GM12875 (cell line): ENCODE results near the gene EYA2.
"Not testable (repeated sequence)": the region's sequence is repeated elsewhere in the genome, so short reads cannot be mapped to it uniquely, and the experiment has no call there.

Experiments
- H3K4me3 ChIP-seq: one replicate; pipeline ENCODE4 v1.5.1; 2011; ENCODE audit warnings: low read depth, low read length, control low read depth
- TF ChIP-seq, protein P1 (sequence below): IDR thresholded peaks from 2 replicates; pipeline ENCODE4 v1.5.1; 2011; ENCODE audit warnings: low read depth, mild to moderate bottlenecking, control low read depth, inconsistent platforms, low read length, moderate library complexity, borderline replicate concordance; ENCODE audit not compliant: insufficient read depth

The EYA2 gene

DNA sequence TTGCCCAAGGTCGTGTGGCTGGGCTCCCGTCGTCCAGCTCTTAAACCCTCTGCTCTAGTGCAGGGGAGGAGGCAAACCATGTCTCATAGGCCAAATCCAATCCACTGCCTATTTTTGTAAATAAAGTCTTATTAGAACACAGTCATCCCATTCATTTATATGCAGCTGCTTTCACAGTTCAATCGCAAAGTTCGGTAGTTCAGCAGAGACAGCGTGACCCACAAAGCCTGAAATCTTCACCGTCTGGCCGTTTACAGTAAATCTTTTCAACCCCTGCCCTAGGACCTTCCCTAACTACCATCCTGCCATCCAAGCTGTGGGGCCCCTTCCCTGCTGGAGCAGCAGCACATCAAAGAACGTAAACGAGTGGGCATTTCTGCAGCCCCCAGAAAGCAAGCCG is 65.9 kb downstream of the EYA2 start:
- TF ChIP-seq, protein P1, sequence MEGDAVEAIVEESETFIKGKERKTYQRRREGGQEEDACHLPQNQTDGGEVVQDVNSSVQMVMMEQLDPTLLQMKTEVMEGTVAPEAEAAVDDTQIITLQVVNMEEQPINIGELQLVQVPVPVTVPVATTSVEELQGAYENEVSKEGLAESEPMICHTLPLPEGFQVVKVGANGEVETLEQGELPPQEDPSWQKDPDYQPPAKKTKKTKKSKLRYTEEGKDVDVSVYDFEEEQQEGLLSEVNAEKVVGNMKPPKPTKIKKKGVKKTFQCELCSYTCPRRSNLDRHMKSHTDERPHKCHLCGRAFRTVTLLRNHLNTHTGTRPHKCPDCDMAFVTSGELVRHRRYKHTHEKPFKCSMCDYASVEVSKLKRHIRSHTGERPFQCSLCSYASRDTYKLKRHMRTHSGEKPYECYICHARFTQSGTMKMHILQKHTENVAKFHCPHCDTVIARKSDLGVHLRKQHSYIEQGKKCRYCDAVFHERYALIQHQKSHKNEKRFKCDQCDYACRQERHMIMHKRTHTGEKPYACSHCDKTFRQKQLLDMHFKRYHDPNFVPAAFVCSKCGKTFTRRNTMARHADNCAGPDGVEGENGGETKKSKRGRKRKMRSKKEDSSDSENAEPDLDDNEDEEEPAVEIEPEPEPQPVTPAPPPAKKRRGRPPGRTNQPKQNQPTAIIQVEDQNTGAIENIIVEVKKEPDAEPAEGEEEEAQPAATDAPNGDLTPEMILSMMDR: no peak

DNA sequence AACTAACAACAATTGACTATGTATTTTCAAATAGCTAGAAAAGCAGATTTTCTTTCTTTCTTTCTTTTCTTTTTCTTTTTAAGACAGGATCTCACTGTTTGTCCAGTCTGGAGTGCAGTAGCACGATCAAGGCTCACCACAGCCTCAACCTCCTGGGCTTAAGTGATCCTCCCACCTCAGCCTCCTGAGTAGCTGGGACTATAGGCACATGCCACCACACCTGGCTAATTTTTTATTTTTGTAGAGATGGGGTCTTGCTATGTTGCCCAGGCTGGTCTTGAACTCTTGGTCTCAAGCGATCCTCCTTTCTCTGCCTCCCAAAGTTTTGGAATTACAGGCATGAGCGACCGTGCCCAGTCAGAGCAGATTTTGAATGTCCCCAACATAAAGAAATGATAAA is 67.3 kb downstream of the EYA2 start:
- not testable (repeated sequence) for H3K4me3 ChIP-seq

More for the DNA sequence above, 65.9 kb downstream of the EYA2 start:
- no peak overlapping the region for H3K4me3 ChIP-seq

DNA sequence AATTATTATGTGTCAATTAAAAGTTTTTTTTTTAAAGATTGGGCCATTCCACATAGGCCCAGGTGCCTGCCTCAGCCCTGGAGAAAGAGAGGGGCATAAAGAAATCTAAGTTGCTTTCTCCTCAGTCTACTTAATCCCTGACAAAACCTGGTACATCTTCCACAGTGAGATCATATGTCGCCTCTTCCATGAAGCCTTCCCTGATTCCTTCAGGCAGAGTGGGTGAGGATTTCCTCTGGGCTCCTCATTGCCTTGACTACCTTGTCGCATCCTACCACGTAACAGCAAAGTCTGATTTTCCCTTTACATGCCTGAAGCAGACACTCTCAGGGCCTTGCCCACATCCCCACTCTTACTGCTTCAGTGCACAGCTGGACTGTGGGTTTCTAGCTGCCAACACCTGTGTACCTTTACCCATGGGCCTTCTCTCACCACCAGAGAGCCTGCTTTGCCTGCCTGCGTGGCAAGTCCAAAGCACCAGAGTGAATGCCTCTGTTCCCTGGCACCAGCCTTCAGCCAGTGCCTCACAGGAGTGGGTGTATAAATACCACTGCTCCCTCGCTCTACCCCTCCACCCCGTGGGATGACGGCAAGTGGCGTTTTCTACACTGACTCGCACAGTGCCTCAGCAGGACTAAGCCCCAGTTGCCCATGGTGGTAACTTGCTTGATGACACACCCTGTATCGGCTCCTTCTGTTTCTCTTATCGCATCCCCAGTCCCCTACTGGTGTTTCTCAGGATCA is 68.0 kb downstream of the EYA2 start:
- TF ChIP-seq, protein P1: no peak
- H3K4me3 ChIP-seq: no peak overlapping the region

DNA sequence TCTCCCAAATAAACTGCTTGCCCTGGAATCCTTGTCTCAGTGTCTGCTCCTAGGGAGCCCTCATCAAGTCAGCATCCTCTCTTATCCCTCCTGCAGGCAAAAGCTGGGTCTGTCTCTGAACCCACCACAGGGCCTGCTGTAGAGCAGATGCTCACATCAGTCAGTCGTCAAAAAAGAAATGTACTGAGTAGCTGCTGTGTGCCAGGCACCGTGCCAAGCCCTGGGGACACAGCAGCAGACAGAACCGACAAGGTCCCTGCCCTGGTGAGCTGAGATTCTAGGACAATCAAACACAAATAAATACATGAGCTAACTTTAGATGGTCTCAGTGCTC is 68.5 kb downstream of the EYA2 start:
- no peak overlapping the region for H3K4me3 ChIP-seq
- TF ChIP-seq, protein P1: no peak

DNA sequence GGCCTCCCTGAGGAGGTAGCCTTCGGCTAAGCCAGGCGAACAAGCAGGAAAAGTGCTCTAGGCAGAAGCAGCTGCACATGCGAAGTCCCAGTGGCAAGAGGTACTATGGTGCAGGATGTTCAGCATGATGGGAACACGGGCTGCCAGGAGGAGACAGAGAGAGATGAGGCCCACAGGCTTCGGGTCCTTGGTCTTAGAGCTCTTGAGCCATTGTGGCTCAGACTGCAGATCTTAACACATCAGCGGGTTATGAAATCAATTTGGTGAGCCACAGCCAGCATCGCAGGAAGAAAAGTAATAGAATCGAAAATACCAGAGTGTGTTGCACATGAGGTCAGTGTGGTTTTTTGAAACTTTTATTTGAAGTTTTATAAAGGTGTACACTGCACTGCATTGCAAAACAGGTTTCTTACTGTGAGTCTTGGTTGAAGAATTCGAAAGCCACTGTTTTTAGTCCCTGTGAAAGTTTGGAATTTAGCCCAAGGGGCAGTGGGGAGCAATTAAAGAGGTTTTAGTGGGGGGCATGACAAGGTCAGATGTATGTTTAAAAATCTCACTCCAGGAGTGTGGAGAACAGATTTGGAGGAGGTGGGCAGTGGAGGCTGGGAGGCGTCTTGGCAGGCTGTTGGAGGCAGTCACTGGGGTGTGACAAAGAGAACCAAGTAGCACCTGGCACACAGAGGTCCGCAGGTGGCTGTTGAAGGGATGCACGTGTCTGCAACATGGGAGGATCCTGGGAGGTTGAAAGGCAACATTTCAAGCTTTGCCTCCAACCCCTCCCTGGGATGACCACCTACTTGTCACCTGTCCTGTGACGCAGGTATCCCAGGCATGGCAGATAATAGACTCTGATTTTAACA is 69.3 kb downstream of the EYA2 start:
- TF ChIP-seq, protein P1: no peak

DNA sequence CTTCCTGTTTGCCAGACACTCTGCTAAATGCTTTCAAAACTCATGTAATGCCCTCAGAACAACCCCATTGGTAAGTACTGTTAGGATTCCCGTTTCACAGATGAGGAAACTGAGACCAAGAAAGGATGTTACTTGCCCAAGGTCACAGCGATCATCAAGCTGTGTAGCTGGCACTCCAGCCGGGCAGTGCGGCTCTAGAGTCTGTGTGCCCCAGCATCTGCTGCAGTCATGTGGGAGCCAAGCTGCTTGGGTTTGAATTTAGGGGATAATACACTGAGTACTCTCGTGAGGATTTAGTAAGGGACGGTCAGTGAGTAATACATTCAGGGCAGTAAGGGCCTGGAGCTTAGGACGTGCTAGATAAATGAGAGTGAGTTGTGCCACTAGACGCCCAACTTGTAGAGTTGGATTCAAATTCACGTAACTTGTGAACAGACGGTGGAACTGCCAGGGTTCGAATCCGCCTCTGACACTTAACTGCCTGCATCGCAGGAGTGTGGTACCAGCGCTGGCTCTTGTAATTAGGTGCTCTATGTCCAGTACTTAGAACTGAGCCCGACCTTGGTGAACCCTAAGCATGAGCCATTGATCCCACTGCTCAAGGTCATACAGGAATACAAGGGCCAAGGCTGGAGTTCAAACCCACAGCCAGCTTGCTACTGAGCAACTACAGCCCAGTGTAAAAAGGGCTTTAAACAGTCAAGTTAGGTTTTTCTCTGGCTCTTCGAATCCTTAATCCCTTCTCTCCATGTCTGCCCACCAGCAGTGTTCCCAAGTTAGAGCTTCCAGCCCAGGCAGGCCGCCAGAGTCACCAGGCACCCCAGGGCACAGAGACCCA is 70.2 kb downstream of the EYA2 start:
- H3K4me3 ChIP-seq: no peak overlapping the region
- TF ChIP-seq, protein P1: no peak

More for the DNA sequence above, 69.3 kb downstream of the EYA2 start:
- H3K4me3 ChIP-seq: no peak overlapping the region

DNA sequence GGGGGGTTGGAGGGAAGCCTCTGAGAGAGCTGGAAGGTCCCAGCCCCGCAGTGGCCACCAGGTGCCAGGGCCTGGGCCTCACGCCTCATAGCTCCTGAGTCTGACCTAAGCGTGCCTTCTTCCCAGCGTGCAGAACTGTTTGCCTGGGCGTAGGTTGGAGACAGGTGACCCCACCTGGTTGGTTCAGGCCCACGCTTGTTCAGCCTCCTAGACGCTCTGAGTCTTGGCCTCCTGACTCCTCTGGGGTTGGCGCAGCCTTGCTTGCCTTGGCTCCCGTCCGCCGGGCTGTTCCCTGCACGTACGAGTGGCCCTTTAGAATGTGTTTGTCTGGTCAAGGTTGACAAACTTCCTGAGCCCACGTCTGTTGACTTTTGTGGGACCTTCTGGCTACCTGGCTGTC is 70.8 kb downstream of the EYA2 start:
- no peak overlapping the region for H3K4me3 ChIP-seq
- TF ChIP-seq, protein P1: no peak
